ENCODE data around the gene NUF2.

Gene NUF2

DNA sequence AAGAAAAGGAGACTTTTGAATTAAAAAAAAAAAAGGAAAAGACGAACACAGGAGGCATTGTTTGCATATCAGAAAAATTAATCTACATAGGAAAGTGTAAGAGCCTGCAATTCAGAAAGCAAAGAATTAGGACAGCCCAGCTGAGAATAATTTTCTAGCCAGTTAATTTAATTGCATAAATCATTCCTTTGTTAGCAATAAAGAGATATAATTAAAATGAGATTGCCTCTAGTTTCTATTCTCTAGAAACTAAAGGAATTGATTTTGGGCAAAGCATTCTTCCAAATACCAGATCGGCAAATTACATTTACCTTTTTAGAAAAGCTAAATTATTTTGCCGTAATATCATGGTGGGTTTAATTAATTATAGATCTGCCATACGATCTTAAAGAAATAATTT, 46.0 kb downstream of the NUF2 start:
- no peaks in the 10 kb centered on the region for H3K9me3 Mint-ChIP-seq
- H3K27ac Mint-ChIP-seq: no peak overlapping the region
- H3K4me3 Mint-ChIP-seq: no peak overlapping the region
- H3K27me3 Mint-ChIP-seq: peaks cover 2% of the 10 kb centered on the region
- H3K36me3 Mint-ChIP-seq: no peaks in the 10 kb centered on the region
- H3K4me1 Mint-ChIP-seq: no peaks in the 10 kb centered on the region

DNA sequence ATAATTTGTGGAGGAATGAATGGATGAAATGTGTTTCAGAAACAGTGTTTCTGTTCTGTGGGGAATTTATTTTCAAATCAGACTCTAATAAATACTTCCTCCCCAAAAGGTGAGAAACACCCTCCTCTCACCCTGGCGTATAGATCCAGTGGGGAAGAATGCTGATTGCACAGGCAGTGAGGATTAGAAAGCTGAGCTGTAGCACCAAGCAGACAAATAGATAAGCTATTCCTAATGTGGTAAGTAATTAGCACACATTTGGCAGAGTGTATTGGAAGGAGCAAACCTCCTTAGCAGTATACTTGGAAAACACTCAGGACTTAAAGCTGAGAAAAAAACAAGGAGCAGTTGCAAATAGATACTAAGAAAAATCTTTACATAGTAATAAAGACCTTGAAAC, 50.8 kb downstream of the NUF2 start:
- Mint-ChIP-seq H3K36me3 (no peaks in the 10 kb centered on the region), H3K27me3 (peaks cover 12% of the 10 kb centered on the region), H3K4me1 (no peaks in the 10 kb centered on the region), H3K9me3 (no peaks in the 10 kb centered on the region), H3K4me3 (no peak overlapping the region), H3K27ac (no peak overlapping the region)

GRCh38 chr1:163378554-163378953, 56.8 kb downstream of the NUF2 start:
- H3K27ac Mint-ChIP-seq: no peak overlapping the region
- no peak overlapping the region for H3K4me3 Mint-ChIP-seq
- H3K9me3 Mint-ChIP-seq: no peaks in the 10 kb centered on the region
- H3K4me1 Mint-ChIP-seq: no peaks in the 10 kb centered on the region
- no peaks in the 10 kb centered on the region for H3K36me3 Mint-ChIP-seq
- H3K27me3 Mint-ChIP-seq: peaks cover 13% of the 10 kb centered on the region

DNA sequence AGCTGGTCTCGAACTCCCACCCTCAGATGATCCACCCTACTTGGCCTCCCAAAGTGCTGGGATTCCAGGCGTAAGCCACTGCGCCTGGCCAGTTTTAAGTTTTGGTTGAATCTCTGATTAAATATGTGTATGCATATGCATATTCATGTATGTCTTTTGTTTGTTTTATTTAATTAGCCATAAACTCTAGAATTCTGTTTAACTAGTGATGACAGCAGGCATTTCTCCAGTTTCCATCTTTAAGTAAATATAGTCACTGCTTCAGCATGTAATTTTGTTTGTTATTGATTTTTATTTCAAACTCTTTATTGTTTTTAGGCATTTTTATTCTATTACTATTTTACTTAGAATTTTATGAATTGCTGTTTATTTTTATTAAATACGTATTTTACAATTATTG, 58.0 kb downstream of the NUF2 start:
- no peaks in the 10 kb centered on the region for H3K9me3 Mint-ChIP-seq
- peaks cover 13% of the 10 kb centered on the region for H3K27me3 Mint-ChIP-seq
- no peak overlapping the region for H3K27ac Mint-ChIP-seq
- H3K4me3 Mint-ChIP-seq: no peak overlapping the region
- H3K4me1 Mint-ChIP-seq: no peaks in the 10 kb centered on the region
- H3K36me3 Mint-ChIP-seq: no peaks in the 10 kb centered on the region

DNA sequence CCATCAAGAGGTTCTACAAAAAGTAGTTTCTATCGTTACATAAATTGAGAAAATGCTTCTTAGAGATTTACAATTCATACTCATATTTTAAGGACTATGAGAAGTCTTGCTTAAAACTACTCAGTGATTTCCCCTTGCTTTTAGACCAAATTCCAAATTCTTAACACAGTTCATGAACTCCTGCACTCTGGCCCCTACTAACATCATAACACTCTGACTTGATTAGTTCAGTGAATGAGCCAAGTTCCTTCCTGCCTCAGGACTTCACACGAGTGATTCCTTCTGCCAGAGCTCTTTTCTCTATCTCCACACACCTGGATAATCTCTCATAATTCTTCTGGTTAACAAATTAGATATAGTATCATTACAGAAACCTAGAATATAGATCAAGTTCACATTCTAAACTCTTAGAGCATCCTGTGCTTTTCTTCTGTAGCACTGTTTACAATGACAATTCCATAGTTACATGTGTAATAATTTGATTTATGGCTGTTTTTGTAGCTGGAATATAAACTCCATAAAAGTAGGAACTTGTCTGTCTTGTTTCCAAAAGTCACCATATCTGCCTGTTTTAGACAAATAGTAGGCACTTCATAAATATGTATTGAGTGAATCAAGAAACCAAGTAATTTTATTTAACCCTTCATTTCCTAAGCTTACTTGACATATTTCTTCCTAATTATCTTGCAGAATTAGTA, 59.9 kb downstream of the NUF2 start:
- Mint-ChIP-seq H3K4me1 (no peaks in the 10 kb centered on the region), H3K36me3 (no peaks in the 10 kb centered on the region), H3K4me3 (no peak overlapping the region), H3K27ac (no peak overlapping the region), H3K9me3 (no peaks in the 10 kb centered on the region), H3K27me3 (peaks cover 10% of the 10 kb centered on the region)

- Mint-ChIP-seq H3K27me3 (peaks cover 9% of the 10 kb centered on the region), H3K4me1 (no peaks in the 10 kb centered on the region), H3K9me3 (no peaks in the 10 kb centered on the region), H3K36me3 (no peaks in the 10 kb centered on the region), H3K4me3 (no peak overlapping the region), H3K27ac (no peak overlapping the region)
Observed at GRCh38 chr1:163382395-163382794, 60.6 kb downstream of the NUF2 start.

- Mint-ChIP-seq H3K27me3 (peaks cover 24% of the 10 kb centered on the region), H3K4me3 (no peak overlapping the region), H3K4me1 (no peaks in the 10 kb centered on the region), H3K27ac (no peak overlapping the region), H3K36me3 (no peaks in the 10 kb centered on the region), H3K9me3 (no peaks in the 10 kb centered on the region)
Observed at GRCh38 chr1:163387146-163387545, 65.4 kb downstream of the NUF2 start.

GRCh38 chr1:163388970-163389369, 67.2 kb downstream of the NUF2 start:
- Mint-ChIP-seq H3K27me3 (peaks cover 28% of the 10 kb centered on the region), H3K9me3 (no peaks in the 10 kb centered on the region), H3K4me1 (no peaks in the 10 kb centered on the region), H3K4me3 (no peak overlapping the region), H3K36me3 (no peaks in the 10 kb centered on the region), H3K27ac (no peak overlapping the region)

DNA sequence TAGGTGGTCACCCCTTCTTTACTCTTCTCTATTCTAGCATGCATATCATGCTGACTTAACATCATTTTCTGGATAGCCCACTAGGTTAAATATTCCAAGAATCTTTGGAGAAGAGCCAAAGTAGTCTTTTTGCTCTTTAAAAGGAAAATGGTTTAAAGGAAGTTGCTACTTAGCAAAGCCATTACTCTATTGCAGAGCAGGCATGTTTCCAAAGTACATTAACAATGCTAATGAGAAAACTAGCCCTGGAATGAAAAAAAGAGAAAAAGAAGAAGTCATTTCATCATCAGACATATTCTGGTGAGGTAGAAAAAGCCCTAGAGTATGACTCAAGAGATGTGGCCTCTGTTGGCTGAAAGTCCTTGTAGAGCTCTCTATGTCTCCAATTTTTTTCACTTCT, 74.0 kb downstream of the NUF2 start:
- Mint-ChIP-seq H3K27me3 (peaks cover 16% of the 10 kb centered on the region), H3K9me3 (no peaks in the 10 kb centered on the region)

GRCh38 chr1:163397451-163398200, 75.9 kb downstream of the NUF2 start:
- H3K4me1 Mint-ChIP-seq: no peaks in the 10 kb centered on the region
- no peaks in the 10 kb centered on the region for H3K9me3 Mint-ChIP-seq
- H3K27ac Mint-ChIP-seq: no peak overlapping the region
- peaks cover 16% of the 10 kb centered on the region for H3K27me3 Mint-ChIP-seq
- H3K4me3 Mint-ChIP-seq: no peak overlapping the region
- H3K36me3 Mint-ChIP-seq: no peaks in the 10 kb centered on the region

More for the DNA sequence above, 74.0 kb downstream of the NUF2 start:
- H3K4me1 Mint-ChIP-seq: no peaks in the 10 kb centered on the region
- H3K4me3 Mint-ChIP-seq: no peak overlapping the region
- no peaks in the 10 kb centered on the region for H3K36me3 Mint-ChIP-seq
- no peak overlapping the region for H3K27ac Mint-ChIP-seq

DNA sequence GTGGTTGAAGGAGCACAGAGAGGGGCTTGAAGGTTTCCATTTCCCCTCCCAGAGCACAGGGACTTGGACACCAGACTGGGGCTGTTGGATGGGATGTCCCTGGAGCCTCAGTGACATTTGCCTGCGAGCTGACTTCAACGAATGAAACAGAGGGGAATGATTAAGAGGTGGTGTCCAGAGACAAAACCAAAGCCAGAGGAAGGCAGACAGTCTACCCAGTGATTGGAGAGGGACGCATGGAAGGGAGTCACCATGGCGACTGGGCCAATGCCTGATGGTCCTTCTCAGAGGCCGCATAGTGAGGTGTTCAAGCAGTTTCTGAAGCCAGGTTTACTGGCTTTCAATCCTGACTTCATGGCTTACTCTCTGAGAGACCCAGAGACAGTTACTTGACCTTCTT, 77.2 kb downstream of the NUF2 start:
- no peaks in the 10 kb centered on the region for H3K36me3 Mint-ChIP-seq
- H3K27me3 Mint-ChIP-seq: peaks cover 11% of the 10 kb centered on the region
- no peaks in the 10 kb centered on the region for H3K9me3 Mint-ChIP-seq
- no peaks in the 10 kb centered on the region for H3K4me1 Mint-ChIP-seq
- H3K27ac Mint-ChIP-seq: no peak overlapping the region
- H3K4me3 Mint-ChIP-seq: no peak overlapping the region

DNA sequence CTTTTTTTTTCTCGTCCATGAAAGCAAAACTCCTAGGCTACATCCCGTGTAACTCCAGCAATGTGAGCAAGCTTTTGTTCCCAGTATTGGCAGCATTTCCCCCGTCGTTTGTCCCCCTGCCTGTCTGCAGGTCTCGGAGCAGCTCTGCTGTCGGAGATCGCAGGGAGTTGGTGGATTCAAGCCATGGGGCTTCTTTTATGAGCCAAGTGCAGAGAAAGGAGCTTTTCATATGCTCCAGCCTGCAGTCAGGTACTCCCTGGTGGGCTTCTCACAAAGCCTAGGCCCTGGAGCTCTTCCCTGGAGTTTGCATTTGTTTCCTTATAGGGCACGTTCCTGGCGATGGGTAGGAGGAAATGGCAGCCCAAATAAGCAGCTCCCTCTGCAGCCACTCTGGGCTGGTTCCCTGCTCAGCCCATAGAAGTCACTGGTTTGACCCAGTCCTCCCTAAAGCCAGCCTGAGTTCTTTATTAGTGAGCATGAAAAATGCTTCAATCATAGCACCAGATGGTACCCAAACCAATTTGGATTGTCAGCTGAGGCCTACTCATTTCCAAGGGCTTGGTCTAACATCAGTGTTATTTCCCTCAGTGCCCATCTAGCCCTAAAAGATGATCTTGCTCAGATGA, 78.3 kb downstream of the NUF2 start:
- no peaks in the 10 kb centered on the region for H3K36me3 Mint-ChIP-seq
- no peak overlapping the region for H3K27ac Mint-ChIP-seq
- no peaks in the 10 kb centered on the region for H3K4me1 Mint-ChIP-seq
- no peaks in the 10 kb centered on the region for H3K9me3 Mint-ChIP-seq
- peaks cover 10% of the 10 kb centered on the region for H3K27me3 Mint-ChIP-seq
- no peak overlapping the region for H3K4me3 Mint-ChIP-seq

DNA sequence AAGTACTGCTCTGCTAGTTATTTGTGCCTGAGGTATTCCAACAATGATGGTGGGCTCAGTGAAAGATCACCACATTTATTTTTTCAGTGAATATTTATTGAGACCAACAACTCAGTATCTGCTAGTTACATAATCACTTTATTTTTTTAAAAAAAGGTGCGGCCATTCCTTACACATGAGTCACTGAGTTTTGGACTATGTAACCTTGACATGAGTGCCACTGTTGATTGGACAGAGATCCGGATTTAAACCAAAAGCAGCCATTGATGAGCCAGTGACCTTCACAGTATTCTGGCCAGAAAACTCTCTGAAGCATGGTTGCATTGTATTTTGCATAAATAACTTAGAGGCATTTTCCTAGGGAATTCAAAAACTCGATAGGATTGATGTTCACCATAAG, 79.5 kb downstream of the NUF2 start:
- Mint-ChIP-seq H3K27ac (no peak overlapping the region), H3K27me3 (peaks cover 10% of the 10 kb centered on the region), H3K4me1 (no peaks in the 10 kb centered on the region), H3K36me3 (no peaks in the 10 kb centered on the region), H3K9me3 (no peaks in the 10 kb centered on the region), H3K4me3 (no peak overlapping the region)

Measured in activated naive CD4-positive, alpha-beta T cell treated with anti-CD3 and anti-CD28 coated beads, Interleukin-2, amount 50 U/mL, for 24 hours (primary cell).